DMS53 (cell line): ENCODE data around the gene MAEA.
A peak's percentile ranks its signal among the peaks of the same experiment; 100 is the strongest.
"Not testable (repeated sequence)": the region's sequence is repeated elsewhere in the genome, so short reads cannot be mapped to it uniquely, and the experiment has no call there.

Source experiments
- DNase-seq: peaks from one replicate; lab custom pipeline; 2025; lab: John Stamatoyannopoulos, UW

MAEA gene

DNA sequence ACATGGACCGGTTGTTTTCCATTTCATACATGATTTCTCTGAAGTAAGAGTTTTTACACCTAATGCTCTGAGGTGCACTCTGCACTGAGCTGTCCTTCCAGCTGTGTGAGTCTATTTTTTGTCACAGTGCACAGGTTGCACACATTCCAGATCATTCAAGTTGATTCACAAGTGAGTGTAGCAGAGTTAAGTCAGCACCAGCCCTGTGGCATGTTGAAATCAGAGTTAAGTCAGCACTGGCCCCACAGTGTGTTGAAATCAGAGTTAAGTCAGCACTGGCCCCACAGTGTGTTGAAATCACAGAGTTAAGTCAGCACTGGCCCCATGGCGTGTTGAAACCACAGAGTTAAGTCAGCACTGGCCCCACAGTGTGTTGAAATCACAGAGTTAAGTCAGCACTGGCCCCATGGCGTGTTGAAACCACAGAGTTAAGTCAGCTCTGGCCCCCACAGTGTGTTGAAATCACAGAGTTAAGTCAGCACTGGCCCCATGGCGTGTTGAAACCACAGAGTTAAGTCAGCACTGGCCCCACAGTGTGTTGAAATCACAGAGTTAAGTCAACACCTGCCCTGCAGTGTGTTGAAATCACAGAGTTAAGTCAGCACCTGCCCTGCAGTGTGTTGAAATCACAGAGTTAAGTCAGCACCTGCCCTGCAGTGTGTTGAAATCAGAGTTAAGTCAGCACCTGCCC lies 45.6 kb downstream of the MAEA start:
- DNase-seq = not testable (repeated sequence)

DNA sequence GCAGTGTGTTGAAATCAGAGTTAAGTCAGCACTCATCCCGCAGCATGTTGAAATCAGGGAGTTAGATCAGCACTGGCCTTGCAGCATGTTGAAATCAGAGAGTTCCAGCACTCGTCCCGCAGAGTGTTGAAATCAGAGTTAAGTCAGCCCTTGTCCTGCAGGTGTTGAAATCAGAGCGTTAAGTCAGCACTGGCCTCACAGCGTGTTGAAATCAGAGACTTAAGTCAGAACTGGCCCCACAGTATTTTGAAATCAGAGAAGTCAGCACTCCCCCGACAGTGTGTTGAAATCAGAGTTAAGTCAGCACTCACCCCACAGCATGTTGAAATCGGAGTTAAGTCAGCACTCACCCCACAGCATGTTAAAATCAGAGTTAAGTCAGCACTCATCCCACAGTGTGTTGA lies 46.4 kb downstream of the MAEA start:
- DNase-seq = no peak

DNA sequence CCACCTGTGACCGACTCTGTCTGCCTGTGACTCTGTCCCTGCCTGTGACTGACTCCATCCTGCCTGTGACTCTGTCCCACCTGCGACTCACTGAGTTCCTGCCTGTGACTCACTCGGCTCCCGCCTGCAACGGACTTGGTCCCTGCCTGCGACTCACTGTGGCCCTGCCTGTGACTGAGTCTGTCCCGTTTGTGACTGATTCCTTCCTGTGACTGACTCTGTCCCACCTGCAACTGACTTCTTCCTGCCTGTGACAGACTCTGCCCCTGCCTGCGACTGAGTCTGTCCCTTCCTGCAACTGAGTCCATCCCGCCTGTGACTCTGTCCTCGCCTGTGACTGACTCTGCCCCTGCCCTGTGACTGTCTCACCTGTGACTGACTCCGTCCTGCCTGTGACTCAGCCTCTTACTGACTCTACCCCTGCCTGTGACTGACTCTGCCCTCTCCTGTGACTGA lies 47.7 kb downstream of the MAEA start:
- peak; percentile 61 for DNase-seq

- no peak for DNase-seq
Measured at GRCh38 chr4:1337951-1338751, 48.5 kb downstream of the MAEA start.

- DNase-seq = no peak
Measured at GRCh38 chr4:1338752-1339414, 49.2 kb downstream of the MAEA start.

GRCh38 chr4:1339489-1339888 lies 49.8 kb downstream of the MAEA start:
- no peak for DNase-seq

DNA sequence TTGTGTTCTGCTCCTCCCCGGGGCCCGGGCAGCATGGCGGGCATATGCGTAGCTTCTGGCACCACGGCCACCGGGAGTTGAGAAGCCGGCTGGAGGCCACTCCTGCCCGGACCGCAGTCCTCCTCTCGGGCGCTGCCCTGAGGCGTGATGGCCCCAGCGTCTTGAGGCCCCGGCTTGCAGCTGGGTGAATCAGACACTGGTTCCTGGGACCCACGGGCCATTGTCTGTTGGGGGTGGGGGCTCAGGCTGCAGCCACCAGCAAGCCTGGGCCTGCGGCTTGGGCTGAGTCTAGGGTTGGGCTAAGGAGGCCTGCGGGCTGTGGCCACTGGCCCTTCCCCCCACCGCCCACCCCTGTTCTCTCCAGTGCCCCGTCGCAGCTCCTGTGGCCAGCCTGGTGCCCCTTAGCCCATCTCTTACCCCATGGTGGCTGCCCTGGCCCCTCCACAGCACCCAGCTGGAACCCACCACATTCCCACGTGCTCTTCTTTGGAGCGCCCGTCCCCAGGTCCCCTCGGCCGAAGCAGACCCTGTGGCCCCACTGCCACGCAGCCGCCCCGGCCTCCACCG lies 50.6 kb downstream of the MAEA start:
- DNase-seq = no peak

- DNase-seq = no peak
Measured at GRCh38 chr4:1340861-1341260, 51.2 kb downstream of the MAEA start.

GRCh38 chr4:1342003-1342402 lies 52.3 kb downstream of the MAEA start:
- DNase-seq = no peak

GRCh38 chr4:1344696-1345095 lies 55.0 kb downstream of the MAEA start:
- peak; percentile 36 for DNase-seq

DNA sequence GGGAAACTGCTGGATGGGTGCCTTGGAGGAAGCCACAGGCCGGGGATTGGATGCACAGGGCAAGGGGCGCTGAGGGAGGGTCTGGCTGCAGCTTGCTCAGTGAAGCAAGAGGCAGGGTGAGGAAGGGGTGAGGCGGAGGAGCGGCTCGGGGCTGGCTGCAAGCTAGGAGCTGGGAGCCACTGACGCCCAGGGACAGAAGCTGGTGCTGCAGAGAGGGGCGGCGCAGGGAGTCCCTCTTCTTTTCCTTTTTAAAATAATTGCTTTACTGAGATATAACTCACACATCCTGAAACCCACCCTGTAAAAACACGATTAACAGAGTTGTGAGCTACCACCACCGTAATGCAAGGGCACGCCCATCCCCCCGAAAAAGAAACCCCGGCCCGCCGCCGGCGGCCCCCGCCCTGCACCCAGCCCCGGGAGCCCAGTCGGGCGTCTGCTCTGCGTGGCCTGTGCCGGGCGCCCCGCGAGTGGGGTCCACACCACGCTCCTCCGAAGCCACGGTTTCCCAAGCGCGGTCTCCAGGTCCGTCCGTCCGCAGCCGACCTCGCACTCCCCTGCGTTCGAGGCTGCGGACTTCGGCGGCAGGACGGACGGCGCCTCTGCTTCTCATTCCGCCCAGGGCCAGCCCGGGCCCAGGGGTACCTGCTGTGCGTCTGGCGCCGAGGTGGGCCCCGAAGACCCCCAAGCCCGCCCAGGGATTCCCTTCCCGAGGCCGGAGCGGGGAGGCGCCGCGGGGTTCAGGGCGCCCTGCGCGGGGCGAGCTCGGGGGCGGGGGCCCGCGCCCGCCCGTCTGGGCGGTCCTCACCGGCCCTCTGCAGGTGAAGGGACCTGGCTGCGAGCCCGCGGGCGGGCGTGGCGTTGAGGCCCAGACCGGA lies 56.5 kb downstream of the MAEA start:
- peak; percentile 88 for DNase-seq

DNA sequence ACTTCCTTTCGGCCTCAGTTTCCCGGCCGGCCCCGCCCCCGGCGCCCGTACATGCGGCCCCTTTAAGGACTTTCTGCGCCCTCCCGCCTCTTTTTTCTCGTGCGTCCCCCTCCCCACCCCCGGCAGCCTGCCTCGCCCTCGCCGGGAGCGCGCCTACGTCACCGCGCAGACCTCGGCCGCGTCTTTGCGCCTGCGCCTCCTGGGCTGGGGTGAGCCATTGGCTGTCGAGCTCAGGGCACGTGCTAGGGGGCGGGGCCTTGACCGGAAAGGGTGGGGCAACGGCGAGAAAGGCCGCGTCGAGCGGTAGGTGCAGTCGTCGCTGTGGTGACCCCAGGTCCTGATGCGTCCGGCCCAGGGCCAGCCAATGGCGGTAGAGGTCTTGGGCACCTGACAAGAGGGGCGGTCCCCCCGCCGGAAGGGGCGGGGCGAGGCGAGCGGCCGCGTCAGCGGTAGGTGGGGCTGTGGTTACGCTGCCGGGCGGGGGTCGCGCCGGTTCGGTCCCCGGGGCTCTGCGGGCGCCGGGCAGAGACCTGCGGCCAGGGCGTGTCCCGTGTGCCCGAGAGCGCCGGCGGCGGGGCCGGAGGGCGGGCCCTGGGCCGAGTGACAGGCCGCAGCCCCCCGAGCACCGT lies 57.2 kb downstream of the MAEA start, which contains the start of gene UVSSA:
TSS of gene UVSSA (plus strand) at position 428 of the 629 bp plus-strand sequence. CDS start 884 bp downstream, outside the sequence.
- DNase-seq = peak; percentile 100

GRCh38 chr4:1347410-1347864 lies 57.7 kb downstream of the MAEA start:
- DNase-seq = peak; percentile 91

DNA sequence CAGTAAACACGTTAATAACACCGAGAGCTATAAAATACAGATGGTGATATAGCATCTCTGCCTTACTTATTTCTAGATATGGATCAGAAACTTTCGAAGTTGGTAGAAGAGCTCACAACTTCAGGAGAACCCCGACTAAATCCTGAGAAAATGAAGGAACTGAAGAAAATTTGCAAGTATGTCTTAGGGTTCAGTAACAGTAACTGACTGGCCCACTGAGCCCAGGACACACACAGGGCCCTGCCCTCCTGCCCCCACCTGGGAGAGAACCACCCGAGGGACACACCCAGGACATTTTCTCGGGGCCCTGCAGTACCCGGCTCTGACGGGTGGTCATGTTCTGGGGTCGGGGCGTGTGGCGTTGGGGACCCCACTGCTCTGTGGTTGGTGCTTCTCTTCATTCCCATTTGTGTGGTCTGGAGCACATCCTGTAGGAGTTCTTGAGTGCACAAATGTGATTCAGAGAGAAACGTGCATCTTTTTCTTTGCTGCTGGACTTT lies 58.4 kb downstream of the MAEA start:
- DNase-seq = no peak

- DNase-seq = no peak
Measured at GRCh38 chr4:1348746-1349145, 59.1 kb downstream of the MAEA start.

- no peak for DNase-seq
Measured at GRCh38 chr4:1349359-1350168, 59.9 kb downstream of the MAEA start.

GRCh38 chr4:1350169-1350520 lies 60.5 kb downstream of the MAEA start:
- no peak for DNase-seq

DNA sequence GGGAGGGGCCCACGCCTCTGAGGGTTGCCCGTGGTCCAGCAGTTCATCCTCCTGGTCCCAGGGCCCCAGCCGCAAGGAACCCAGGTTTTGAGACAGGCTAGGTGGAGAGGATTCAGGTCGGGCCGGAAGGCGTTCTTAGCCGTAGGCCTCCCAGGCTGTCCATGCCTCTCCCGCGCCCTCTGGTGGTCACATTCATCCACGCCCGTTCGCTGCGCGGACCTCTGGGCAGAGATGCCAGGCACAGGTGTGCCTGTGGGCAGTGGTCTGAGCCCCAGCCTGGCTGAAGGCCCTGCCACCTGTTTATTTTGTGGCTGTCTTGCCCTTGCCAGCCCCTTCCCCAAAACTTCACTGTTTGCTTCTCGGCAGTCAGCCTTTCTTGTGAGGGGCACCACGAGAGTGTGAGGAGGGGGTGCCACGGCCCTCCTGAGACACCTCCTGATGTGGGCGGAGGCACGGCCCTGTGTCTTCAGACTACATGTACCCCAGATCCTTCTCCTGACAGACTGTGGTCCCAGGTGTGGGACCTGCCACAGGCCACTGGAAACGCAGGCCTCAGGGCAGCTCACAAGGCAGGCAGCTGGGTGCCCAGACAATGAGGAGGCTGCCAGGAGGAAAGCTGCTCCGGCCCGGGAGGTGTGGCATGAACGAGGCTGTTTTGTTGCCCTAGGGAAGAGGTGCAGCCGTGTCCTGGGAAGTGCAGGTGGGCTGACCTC lies 62.3 kb downstream of the MAEA start:
- DNase-seq = peak; percentile 95

DNA sequence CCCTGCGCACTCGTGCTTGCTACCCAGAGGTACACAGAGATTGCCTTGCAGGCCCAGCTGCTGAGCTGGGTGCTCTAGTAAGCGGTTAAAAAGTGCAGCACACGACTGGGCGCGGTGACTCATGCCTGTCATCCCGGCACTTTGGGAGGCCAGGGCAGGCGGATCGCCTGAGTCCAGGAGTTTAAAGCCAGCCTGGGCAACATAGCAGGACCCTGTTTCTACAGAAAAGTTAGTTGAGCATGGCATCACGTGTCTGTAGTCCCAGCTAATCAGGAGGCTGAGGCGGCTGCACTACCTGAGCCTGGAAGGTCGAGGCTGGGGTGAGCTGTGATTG lies 62.8 kb downstream of the MAEA start:
- DNase-seq = no peak
